Glomerular visceral epithelial cell (primary cell): ENCODE measurements around the gene ACSF3.
"Not testable (repeated sequence)": the region's sequence is repeated elsewhere in the genome, so short reads cannot be mapped to it uniquely, and the experiment has no call there.

Source experiments
- DNase-seq: peaks from one replicate; pipeline ENCODE4 v3.0.0-alpha.2; 2016; ENCODE audit errors: extremely low spot score

Gene ACSF3

DNA sequence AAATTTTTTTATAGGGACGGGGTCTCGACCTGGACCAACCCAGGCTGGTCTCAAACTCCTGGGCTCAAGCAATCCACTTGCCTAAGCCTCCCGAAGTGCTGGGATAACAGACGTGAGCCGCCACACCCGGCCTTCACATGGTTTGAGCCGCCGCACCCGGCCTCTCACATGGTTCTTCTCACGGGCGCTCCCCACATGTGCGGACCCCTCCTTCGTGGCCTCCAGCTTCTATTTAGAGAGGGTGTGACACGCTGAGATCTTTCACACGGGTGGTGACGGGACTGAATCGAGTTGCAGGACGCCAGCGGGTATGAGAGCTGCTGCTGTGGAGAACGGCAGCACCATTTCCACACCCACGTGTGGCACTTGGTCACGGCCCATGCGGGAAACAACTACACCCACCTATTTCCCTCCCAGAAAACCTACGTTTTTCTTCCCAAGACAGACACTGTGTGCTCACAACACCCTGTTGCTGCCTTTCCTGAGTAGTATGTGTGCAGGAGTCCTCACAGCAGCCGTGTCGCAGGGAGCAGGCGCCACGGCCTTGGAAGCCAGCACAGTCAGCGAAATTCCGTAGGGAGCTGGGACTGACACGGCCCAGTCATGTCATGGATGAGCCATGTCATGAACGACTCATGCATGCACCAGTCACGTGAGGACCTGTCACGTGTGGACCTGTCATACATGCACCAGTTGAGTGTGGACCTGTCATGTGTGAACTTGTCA, 20.1 kb upstream of the ACSF3 start:
- DNase-seq, result no peak

DNA sequence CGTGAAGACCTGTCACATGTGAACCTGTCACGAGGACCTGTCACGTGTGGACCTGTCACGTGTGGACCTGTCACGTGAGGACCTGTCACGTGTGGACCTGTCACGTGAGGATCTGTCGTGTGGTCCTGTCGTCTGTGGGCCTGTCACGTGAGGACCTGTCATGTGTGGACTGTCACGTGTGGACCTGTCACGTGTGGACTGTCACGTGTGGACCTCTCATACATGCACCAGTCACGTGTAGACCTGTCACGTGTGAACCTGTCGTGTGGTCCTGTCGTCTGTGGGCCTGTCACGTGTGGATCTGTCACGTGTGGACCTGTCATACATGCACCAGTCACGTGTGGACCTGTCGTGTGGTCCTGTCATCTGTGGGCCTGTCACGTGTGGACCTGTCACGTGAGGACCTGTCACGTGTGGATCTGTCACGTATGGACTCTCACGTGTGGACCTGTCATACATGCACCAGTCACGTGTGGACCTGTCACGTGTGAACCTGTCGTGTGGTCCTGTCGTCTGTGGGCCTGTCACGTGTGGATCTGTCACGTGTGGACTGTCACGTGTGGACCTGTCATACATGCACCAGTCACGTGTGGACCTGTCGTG, 19.5 kb upstream of the ACSF3 start:
- DNase-seq, result not testable (repeated sequence)

DNA sequence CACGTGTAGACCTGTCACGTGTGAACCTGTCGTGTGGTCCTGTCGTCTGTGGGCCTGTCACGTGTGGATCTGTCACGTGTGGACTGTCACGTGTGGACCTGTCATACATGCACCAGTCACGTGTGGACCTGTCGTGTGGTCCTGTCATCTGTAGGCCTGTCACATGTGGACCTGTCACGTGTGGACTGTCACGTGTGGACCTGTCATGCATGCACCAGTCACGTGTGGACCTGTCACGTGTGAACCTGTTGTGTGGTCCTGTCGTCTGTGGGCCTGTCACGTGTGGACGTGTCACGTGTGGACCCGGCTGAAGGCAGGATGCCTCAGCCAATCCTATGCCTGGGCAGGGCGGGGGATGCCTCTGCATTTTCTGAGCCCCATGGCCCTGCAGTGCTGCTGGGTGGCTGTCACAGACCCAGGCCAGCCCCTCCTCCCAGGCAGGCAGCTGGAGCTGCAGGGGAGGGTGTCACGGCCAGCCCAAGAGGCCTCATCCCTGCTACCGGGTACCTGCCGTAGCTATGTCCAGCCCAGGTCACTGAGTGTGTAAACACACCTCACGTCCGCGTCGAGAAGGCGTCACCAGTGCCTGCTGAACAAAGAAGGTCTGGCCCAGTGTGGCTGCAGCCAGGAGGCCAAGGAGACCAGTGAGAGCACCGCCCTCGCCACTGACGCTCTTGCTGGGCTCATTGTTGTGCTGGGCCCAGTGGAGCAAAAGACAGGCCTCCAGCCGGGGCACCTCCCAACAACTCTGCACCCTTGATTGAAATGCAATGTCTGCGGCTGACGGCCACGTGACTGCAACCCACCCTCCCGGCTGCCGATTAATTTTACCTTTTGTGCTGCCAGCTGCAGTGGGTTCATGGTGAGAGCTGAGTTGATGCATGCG, 18.6 kb upstream of the ACSF3 start:
- no peak for DNase-seq

DNA sequence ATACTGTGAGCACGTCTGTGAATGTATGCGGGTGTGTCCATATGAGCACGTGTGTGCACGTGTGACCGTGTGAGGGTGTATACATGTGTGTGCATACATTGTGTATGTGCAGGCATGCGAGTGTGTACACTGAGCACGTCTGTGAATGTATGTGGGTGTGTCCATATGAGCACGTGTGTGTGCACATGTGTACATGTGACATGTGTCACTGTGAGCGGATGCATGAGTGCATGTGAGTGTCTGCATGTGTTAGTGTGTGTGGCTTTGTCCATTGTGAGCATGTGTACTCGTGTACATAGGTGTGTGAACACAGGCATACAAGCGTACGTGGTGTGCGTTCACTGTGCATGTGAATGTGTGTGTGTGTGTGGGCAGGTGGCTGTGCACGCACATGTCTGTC, 17.5 kb upstream of the ACSF3 start:
- no peak for DNase-seq

DNA sequence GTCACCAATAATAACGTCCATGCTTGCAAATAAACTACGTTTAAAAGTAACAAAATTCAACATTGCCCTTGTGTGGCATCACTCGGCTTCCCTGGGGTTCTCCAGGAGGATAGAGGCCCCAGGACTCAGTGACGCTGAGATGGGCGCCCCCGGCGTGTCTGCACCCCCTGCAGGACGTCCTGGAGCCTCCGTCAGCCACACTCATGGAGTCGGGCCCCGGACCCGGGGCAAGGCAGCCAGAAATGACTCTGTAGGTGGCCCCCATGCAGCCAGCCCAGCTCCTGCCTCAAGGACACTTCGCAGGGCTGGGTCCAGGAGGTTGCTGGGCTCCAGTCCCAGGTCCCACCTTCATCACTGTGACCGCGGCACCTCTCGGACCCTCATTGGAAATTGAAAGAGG, 16.6 kb upstream of the ACSF3 start:
- DNase-seq, result no peak

DNA sequence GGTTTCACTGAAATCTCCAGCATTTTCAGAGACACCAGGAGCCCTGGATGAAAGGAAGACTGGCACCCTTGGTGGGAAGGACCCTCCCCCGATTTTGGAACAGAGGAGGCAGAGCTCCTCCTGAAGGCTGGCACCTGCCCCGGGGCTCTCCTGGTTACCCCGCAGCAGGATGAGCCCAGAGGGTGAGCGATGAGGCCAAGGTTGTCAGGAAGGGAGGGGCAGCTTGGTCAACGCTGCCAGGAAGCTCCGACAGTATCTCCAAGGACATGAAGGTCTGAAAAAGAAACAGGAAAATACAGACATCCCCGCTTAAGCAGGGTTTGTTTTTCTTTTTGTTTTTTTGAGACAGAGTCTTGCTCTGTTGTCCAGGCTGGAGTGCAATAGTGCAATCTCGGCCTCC, 15.5 kb upstream of the ACSF3 start:
- no peak for DNase-seq

DNA sequence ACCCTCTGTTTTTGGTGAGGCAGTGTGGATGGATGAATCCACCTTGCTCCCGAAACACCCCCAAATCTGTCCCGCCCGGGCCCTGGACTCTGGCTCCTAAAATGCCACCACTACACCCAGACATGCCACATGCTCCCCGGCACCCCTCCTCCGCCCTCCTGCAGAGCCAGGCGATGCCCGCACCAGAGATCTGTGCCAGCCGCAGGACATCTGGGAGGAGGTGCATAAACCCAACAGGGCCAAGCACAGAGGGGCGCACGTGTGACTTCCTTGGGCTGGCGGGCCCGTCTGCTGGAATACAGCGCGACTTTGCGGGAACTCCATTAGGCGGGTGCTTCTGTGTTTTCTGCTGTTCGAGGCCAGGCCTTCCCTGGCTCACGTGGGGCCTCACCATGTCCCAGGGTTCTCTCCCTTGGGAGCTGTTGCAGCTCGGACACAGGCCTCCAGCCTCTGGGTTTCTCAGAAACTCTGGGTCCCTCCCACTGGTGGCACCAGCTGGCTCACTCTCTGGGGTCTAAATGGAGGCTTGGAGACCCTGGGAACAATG, 14.1 kb upstream of the ACSF3 start:
- DNase-seq, result no peak

DNA sequence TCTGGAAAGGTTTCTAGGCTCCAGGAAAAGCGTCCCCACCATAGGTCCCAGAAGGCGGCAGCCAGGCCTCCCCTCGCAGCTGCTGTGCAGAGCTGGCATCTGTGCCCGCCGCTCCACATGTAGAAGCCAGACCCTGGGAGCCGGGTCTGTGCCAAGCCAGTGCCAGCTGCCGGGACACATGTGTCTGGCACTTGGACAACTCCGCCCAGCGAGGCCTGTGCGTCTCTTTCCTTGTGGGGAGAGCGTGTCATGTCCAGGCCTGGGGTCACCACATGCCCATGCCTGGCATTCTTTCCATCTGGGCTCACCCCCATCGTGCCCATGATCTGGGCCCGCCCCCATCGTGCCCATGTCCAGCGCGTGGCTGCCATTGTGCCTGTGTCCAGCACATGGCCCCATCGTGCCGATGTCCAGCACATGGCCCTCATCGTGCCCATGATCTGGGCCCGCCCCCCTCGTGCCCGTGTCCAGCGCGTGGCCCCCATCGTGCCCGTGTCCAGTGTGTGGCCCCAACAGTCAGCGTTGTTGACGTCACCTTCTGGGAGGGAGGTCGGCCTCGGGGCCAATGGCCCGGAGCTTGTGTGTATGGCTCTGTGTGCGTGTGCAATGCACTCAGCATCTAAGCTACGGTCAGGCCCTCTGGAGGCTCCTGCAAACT, 13.3 kb upstream of the ACSF3 start:
- DNase-seq, result no peak

DNA sequence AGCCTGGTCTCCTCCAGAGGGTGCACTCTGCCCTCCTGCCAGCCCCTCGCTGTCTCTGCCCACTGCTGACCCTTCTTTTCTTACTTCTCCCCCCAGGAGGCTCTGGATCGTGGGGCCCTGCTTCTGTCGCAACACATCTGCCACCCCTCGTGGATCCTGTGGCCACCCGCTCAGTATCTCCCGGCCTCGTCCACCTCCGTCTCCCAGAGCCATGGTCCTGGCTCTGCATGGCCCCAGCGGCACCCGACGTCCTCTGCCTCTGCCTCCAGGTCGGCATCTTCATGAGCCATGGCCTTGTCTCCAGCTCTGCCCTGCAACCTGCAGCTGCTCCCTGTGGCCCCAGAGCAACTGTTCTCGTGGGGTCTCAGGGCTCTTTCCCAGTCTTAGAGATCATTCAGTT, 12.1 kb upstream of the ACSF3 start:
- no peak for DNase-seq

DNA sequence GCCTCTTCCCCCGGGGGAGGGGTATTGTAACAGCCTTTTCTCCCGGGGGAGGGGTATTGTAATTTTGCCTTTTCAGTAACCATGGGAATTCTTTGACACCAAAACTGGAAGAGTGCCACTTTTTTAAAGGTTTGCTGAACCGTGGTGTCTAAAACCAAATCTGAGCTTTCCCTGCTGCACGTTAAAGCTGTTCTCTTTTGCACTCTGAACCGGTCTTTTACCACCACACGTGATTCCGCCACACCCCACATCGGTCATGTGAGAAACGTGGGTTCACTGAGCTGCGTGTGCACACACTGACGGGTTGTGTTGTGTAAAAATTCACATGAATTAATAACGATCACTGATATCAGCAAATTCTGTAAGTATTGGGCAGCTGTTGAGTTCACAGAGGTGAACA, 9.2 kb upstream of the ACSF3 start:
- no peak for DNase-seq

DNA sequence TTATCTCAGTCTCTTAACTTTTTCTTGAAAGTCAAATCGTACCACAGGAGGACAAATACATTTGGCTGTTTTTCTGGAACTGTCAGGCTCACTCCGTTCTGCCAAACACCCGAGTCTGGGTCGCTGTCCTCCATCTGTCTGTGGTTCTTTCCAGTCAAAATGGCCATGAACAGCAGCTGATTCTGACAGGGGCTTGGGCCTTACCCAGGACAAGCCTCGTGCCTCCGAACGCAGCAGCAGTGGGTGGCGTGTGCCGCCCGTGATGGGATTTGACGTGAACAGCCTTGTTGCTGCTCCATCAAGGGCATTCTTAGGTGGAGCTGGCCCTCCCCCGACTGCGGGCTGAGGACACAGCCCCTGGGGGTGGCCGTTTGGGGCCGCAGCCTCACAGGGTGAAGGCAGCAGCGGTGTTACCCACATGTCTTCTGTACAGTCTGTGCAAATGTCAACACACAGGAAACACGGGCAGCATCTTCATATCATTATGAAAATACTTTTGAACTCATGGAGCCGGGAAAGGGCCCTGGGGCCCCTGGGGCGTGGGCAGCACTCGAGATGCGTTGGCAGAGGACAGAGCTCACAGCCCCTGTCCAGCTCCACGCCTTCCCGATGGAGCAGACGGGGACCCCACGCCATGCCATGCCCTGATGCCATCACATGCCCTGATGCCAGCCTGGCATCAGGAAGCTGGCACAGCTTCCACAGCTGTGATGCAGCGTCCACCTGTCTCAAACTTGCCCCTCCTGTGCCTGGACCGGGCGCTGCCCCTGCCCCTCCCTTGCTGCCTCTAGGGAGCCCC, 8.6 kb upstream of the ACSF3 start:
- no peak for DNase-seq

DNA sequence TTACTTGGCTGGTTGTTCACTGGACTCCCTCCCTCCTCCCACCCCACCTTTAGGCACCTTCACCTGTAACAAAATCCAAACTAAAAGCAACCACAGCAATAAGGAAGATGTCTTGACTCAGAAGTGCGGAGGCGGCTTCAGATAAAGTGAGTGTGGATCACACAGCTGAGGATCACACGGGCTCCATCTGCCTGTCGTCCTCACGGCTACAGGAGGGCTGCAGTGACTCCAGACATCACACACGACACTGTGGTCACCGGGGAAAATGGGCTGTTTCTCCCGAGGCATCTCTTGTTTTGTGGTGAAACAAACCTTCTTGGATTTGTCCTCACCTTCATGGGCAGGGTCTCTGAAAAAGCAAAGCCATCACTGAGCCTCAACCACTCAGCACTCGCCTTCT, 7.9 kb upstream of the ACSF3 start:
- no peak for DNase-seq

DNA sequence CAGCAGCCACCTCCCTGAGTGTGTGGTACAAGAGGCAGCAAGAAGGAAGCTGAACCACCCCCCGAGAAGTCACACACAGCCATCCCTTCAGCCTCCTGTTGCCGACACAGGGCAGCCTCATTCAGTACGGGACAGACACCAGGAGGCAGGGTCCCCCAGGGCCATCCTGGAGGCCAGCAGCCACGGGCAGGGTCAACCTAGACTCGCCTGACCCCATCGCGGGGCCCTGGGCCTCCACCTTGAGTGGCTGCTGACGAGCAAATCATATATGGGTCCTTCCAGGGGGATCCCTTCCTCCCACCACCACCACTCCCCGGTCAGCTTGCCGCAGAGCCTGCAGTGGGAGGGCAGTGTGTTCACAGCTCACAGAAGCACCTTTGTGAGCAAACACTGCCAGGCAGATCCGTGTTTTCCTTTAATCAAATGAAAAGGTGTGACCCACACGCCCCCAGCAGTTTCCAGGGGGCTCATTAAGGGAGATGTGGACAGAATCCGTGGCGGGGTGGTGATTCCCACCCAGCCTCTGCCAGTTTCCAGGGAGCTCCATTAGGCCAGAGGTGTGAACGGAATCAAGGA, 5.6 kb upstream of the ACSF3 start:
- DNase-seq, result no peak

DNA sequence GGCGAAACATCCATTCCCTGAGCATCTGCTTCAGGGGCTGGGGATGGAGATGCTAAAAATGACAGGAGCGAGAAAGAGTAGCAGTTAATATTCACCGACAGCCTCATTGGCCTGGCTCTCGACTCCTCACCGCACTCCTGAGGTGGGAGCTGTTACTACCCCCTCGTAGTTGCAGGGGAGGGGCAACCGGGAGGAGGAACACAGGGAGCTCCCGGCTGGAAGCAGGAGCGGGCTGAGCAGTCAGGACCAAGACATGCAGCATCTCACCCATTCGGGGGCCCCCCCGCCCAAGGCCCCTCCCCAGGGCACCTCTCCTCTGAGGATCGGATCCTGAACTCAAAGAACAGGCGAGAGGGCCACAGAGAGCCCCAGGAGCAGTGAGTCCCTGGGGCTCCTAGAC, 4.5 kb upstream of the ACSF3 start:
- no peak for DNase-seq

DNA sequence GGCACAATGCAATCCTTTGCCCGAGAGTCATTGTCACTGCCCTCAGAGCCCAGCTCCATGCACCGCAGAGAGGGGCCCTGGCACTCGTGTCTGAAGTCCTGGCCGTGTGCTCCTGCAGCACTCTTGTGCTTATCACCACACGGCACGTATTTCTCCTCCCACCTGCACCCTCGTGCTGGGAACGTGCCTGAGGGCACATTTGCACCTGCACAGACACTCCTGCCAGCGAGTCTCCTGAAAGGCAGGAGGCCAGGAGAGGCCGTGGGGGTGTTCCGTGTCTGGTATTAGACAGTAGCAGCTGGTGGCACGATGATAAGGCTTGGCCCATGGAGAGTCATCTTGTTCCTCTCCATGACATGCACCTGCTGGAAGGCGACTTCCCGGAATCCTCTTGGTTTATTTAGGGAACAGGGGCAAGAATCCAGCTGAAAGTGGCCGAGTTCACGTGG, 3.4 kb upstream of the ACSF3 start:
- DNase-seq, result no peak

DNA sequence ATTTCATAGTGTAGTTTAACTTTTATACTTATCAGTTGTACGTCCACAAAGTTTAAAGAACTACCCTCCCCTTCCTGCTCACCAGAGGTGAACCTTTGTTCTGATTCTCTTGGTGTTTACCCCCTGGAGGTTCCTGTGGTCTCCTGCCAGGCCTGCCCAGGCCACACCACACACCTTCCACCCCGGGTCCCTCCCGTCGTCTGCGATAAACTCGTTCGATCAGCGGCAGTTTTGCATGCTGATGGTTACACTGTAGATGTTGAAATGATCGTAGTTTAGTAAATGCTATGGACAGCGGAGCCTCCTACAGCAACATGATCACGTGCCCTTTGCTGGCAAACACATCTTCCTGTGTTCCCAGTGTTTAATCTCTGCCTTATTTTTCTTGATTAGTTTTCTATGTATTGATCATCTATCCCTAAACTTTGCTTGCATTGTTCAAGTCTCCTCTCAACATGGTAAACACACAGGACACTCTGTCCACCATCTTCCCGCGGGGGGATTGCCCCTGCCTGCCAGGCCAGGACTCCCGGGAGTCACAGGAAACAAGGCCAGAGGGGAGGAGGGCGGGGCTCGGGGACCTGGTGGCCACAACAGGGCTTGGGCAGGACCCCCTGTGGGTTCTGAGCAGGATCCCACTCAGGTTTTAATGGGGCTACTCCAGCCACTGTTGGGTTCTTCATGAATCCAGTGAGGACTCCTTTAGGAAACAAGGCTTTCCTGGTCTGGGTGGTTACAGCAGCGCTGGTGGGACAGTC, 2.8 kb upstream of the ACSF3 start:
- DNase-seq, result no peak

DNA sequence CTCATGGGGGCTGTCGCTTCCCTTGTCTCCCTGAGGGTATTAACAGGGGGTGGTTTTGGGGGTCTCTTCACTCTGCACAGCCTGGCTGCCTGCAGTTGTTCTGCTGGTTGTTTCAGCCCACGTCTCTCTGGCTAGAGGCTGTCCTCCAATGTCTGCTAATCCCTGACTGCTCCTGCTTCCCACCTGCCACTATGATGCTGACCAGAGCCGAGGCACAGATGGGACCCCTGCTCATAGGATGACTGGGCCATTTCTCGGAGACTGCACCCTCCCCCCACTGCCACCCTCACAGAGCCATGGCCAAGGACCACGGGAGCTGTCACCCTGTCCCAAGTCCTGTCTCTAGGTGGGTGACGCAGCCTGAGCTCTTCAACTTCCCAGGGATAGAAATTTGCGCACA, 1.6 kb upstream of the ACSF3 start:
- DNase-seq, result no peak

DNA sequence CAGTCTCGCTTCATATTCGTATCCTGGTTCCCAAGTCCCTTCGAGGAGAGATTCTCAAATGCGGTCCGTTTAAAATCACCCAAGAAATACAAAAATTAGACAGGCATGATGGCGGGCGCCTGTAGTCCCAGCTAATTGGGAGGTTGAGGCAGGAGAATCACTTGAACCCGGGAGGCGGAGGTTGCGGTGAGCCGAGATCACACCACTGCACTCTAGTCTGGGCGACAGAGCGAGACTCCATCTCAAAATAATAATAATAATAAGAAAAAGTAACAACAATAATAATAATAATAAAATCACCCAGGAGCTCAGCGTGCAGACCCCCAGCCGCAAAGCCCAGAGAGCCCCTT, 425 bp upstream of the ACSF3 start:
- DNase-seq, result not testable (repeated sequence)

DNA sequence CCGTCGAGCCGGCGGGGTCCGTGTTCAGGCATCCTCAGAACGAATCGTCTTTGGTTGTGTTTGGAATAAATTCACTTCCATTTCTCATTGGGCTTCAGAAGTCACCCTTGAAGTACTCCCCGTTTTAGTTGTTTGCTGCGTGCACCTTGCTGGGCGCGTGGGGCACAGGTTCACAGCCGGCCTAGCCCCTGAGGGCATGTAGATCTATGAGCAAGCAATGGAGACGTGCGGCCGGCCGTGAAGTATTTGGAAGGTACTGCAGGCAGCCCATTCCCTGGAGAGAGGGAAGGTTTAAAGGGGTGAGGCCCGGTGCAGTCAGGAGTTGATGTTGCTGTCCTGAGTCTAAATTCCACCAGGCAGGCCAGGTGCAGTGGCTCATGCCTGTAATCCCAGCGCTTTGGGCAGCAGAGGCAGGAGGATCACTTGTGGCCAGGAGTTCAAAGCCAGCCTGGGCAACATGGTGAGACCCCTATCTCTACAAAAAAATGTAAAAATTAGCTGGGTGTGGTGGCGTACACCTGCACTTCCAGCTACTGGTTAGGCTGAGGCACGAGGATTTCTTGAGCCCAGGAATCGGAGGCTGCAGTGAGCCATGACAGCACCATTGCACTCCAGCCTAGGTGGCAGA, 714 bp downstream of the ACSF3 start:
- DNase-seq, result peak; percentile 15

DNA sequence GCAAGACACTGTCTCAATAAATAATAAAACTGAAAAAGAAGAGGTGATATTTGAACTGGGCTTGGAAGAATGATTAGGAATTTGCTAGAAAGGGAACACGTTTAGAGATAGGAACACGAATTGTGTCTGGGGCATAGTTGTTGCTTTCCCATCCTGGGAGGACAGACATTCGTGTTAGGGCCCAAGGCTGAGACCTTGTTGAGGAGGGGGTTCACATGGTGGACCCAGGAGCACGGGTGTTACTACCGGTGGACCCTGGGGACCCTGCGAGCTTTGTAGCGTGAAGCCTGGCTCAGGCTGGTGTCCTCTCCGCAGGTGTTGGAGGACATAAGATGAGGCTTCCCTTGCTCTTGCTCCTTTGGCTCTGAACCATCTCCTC, 1.2 kb downstream of the ACSF3 start:
- no peak for DNase-seq
